ENCODE data around the gene ACAD11. TPM values are rescaled to one million over a fixed set of nuclear protein-coding genes. Genes with fewer than 3 reads are reported as not detected.
A peak's percentile ranks its signal among the peaks of the same experiment; 100 is the strongest.

Gene ACAD11
- polyA plus RNA-seq, result 10 to 100 TPM in 1 of 3 donors, 1 to 10 TPM in 2; 7.1 to 16.2 (median 9.4) TPM

- WGBS, 3 donors, result 0 to 1% (median 0%) methylated on average over 34 of the region's 34 CpGs
- H3K27ac ChIP-seq (ENCODE audit: low read depth, low read length), result peak within 1 kb of the TSS; percentile 55
Measured at GRCh38 chr3:132659365-132660051, at the start of gene ACAD11. Gene ACAD11 (minus strand): TSS chr3:132659809. CDS start chr3:132659751, 58 bp downstream.

GRCh38 chr3:132703733-132704132 lies 44.1 kb upstream of the ACAD11 start:
- H3K27ac ChIP-seq (ENCODE audit: low read depth, low read length), result no peak overlapping the region
- 58 to 100% (median 96%) methylated on average over 2 of the region's 2 CpGs for WGBS, 3 donors

GRCh38 chr3:132695422-132695821 lies 35.8 kb upstream of the ACAD11 start:
- WGBS, 3 donors, result 96 to 100% (median 97%) methylated on average over 1 of the region's 1 CpG
- H3K27ac ChIP-seq (ENCODE audit: low read depth, low read length), result no peak overlapping the region

- H3K27ac ChIP-seq (ENCODE audit: low read depth, low read length), result no peak overlapping the region
- 78 to 86% (median 78%) methylated on average over 4 of the region's 4 CpGs for WGBS, 3 donors
Measured at GRCh38 chr3:132694991-132695390, 35.4 kb upstream of the ACAD11 start.

GRCh38 chr3:132690040-132690439 lies 30.4 kb upstream of the ACAD11 start:
- 87 to 97% (median 96%) methylated on average over 4 of the region's 4 CpGs for WGBS, 3 donors
- H3K27ac ChIP-seq (ENCODE audit: low read depth, low read length), result no peak overlapping the region

GRCh38 chr3:132682201-132682600 lies 22.6 kb upstream of the ACAD11 start:
- no peak overlapping the region for H3K27ac ChIP-seq (ENCODE audit: low read depth, low read length)

- 95 to 96% (median 96%) methylated on average over 3 of the region's 3 CpGs for WGBS, 3 donors
- no peak overlapping the region for H3K27ac ChIP-seq (ENCODE audit: low read depth, low read length)
Measured at GRCh38 chr3:132681421-132681820, 21.8 kb upstream of the ACAD11 start.

- H3K27ac ChIP-seq (ENCODE audit: low read depth, low read length), result no peak overlapping the region
- WGBS, 3 donors, result 70 to 91% (median 90%) methylated on average over 5 of the region's 5 CpGs
Measured at GRCh38 chr3:132679911-132680310, 20.3 kb upstream of the ACAD11 start.

GRCh38 chr3:132675408-132675807 lies 15.8 kb upstream of the ACAD11 start:
- H3K27ac ChIP-seq (ENCODE audit: low read depth, low read length), result no peak overlapping the region

GRCh38 chr3:132669256-132669777 lies 9.7 kb upstream of the ACAD11 start:
- 92 to 98% (median 95%) methylated on average over 5 of the region's 5 CpGs for WGBS, 3 donors
- no peak overlapping the region for H3K27ac ChIP-seq (ENCODE audit: low read depth, low read length)

- no peak overlapping the region for H3K27ac ChIP-seq (ENCODE audit: low read depth, low read length)
- WGBS, 3 donors, result 27 to 78% (median 71%) methylated on average over 3 of the region's 3 CpGs
Measured at GRCh38 chr3:132665230-132665745, 5.7 kb upstream of the ACAD11 start.

GRCh38 chr3:132662212-132662611 lies 2.6 kb upstream of the ACAD11 start:
- H3K27ac ChIP-seq (ENCODE audit: low read depth, low read length), result no peak overlapping the region

GRCh38 chr3:132661101-132661500 lies 1.5 kb upstream of the ACAD11 start:
- H3K27ac ChIP-seq (ENCODE audit: low read depth, low read length), result no peak overlapping the region
- WGBS, 3 donors, result 11 to 24% (median 16%) methylated on average over 8 of the region's 8 CpGs

- no peak overlapping the region for H3K27ac ChIP-seq (ENCODE audit: low read depth, low read length)
- WGBS, 3 donors, result 0 to 1% (median 0%) methylated on average over 5 of the region's 5 CpGs
Measured at GRCh38 chr3:132660811-132661070, 1.1 kb upstream of the ACAD11 start.

GRCh38 chr3:132660052-132660810 lies 622 bp upstream of the ACAD11 start, which contains the start of gene UBA5:
Gene UBA5 (plus strand): TSS chr3:132660329. CDS start chr3:132660538, 209 bp downstream.
- WGBS, 3 donors, result 0 to 1% (median 0%) methylated on average over 59 to 64 of the region's 64 CpGs
- H3K27ac ChIP-seq (ENCODE audit: low read depth, low read length), result peak within 1 kb of the TSS; percentile 55

GRCh38 chr3:132659000-132659364 lies 627 bp downstream of the ACAD11 start:
- 7 to 11% (median 9%) methylated on average over 7 of the region's 7 CpGs for WGBS, 3 donors
- no peak overlapping the region for H3K27ac ChIP-seq (ENCODE audit: low read depth, low read length)

GRCh38 chr3:132657869-132658747 lies 1.5 kb downstream of the ACAD11 start:
- WGBS, 3 donors, result 84 to 89% (median 88%) methylated on average over 8 of the region's 8 CpGs
- H3K27ac ChIP-seq (ENCODE audit: low read depth, low read length), result no peak overlapping the region

GRCh38 chr3:132655471-132655870 lies 4.1 kb downstream of the ACAD11 start:
- 52 to 77% (median 77%) methylated on average over 2 of the region's 2 CpGs for WGBS, 3 donors
- H3K27ac ChIP-seq (ENCODE audit: low read depth, low read length), result no peak overlapping the region

GRCh38 chr3:132654721-132655120 lies 4.9 kb downstream of the ACAD11 start:
- no peak overlapping the region for H3K27ac ChIP-seq (ENCODE audit: low read depth, low read length)
- WGBS, 3 donors, result 61 to 91% (median 87%) methylated on average over 5 of the region's 5 CpGs

All from adipose tissue (tissue), 3 donors.